Ovary (tissue), 3 donors: ENCODE measurements around the gene PPP2R2B.

ENCODE experiments used
- CTCF ChIP-seq, 3 donors: fragments of 450-650 bp in 2 of 3; fragments of 200-600 bp in 1 of 3; IDR thresholded peaks; one replicate each; pipeline versions ENCODE4 v1.5.1 to v1.8.0; 2016 to 2022; ENCODE audit warnings: antibody characterized with exemption in 3 of 3, mild to moderate bottlenecking in 1 of 3
- EP300 ChIP-seq: sonication (generic); formaldehyde crosslinking; IDR thresholded peaks from one replicate; pipeline ENCODE4 v1.6.1; 2017; ENCODE audit warnings: antibody characterized with exemption
- POLR2A ChIP-seq: fragments of 450-650 bp; IDR thresholded peaks from one replicate; pipeline ENCODE4 v1.6.1; 2017; ENCODE audit warnings: antibody characterized with exemption, mild to moderate bottlenecking, moderate library complexity
- donor health status: DM: no; HTN: no; CAD: no.

DNA sequence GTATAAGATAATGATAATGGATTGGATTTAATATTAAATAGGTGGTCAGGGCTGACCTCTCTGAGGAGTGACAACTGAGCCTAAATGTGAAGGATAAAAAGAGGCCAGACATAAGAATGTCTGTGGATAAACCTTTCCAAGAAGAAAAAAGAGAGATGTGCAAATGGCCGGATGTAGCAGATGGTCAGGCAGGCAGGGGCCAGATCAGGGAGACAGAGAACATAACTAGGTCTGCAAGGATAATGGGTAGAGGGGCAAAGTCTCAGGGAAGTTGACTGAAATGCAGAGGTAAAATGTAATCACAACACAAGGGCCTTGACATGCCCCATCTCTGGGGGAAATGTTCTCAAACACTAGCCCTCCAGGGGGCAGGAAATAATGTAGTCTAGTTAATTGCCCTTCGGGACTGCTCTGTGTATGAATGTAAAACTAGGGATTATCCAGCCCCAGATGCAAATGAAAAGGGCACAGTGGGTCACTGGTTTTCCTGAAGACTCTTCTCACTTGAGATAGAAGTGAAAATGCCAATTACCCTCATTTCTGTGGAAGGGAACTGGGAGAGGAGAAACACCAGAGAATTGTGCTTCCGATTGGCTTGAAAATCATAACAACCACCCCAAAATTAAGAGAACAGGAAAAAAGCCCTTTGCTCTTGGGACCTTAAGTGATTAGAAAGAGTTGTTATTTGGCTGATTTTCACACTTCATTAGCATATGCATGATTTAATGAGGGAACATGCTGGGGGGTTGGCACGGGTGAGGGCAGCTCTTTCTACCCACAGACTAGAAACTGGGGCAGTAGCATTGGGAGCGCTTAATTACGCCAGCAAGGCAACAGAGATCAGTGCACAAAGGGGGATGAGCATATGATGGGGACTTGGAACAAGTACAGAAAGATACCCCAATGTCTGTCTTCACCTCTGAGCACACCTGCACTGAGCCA is 88.6 kb downstream of the PPP2R2B start:
- TF ChIP-seq CTCF (IDR thresholded peaks at IDR 0.05): no peak
- TF ChIP-seq POLR2A: no peak
- TF ChIP-seq EP300: no peak
